Ovary (tissue), 9 donors: ENCODE measurements around the gene HMG20B. TPM values are rescaled to one million over a fixed set of nuclear protein-coding genes. Genes with fewer than 3 reads are reported as not detected.

Experiments used
- DNase-seq, 5 donors: peaks; one replicate each; pipeline ENCODE4 v3.0.0-alpha.2; 2019 to 2020
- H3K27ac ChIP-seq, 2 donors: fragments of 200-600 bp; one replicate each; pipeline versions ENCODE4 v1.5.1 to v1.8.0; 2019 to 2022
- H3K27me3 ChIP-seq: fragments of 200-600 bp; one replicate; pipeline ENCODE4 v1.8.0; 2022
- H3K36me3 ChIP-seq: fragments of 200-600 bp; sonication (generic); one replicate; pipeline ENCODE4 v1.5.1; 2019
- H3K4me1 ChIP-seq: one replicate; pipeline ENCODE4 v1.8.1; 2013; ENCODE audit warnings: mild to moderate bottlenecking, moderate library complexity; ENCODE audit not compliant: insufficient read depth
- H3K4me3 ChIP-seq: fragments of 200-600 bp; sonication (generic); one replicate; pipeline ENCODE4 v1.5.1; 2017
- H3K9me3 ChIP-seq, 2 donors: fragments of 200-600 bp in 1 of 2; sonication (generic) in 1 of 2; one replicate each; pipeline versions ENCODE4 v1.5.1 to v1.8.1; 2013 to 2019; ENCODE audit warnings: mild to moderate bottlenecking in 1 of 2, moderate library complexity in 1 of 2
- CTCF ChIP-seq, 3 donors: fragments of 450-650 bp in 2 of 3; fragments of 200-600 bp in 1 of 3; IDR thresholded peaks; one replicate each; pipeline versions ENCODE4 v1.5.1 to v1.8.0; 2016 to 2022; ENCODE audit warnings: antibody characterized with exemption in 3 of 3, mild to moderate bottlenecking in 1 of 3
- EP300 ChIP-seq: sonication (generic); formaldehyde crosslinking; IDR thresholded peaks from one replicate; pipeline ENCODE4 v1.6.1; 2017; ENCODE audit warnings: antibody characterized with exemption
- POLR2A ChIP-seq: fragments of 450-650 bp; IDR thresholded peaks from one replicate; pipeline ENCODE4 v1.6.1; 2017; ENCODE audit warnings: antibody characterized with exemption, mild to moderate bottlenecking, moderate library complexity
- WGBS, 3 donors: extraction: QIAGEN DNeasy Blood & Tissue Kit in 1 of 3; methylation state at CpG; one replicate each; pipeline versions ENCODE4 v1.1.5 to v1.1.7; 2013 to 2017; 5-methylcytosine and 5-hydroxymethylcytosine counted together
- intact Hi-C, 4 donors: fragments of 100-400 bp; cut with DNase I; formaldehyde crosslinking; loops; one replicate each; pipeline versions ENCODE4 v1.11.0 to v1.15.1; 2022 to 2023
- polyA plus RNA-seq, 2 donors: library from polyadenylated mRNA; stranded (reverse); fragments of 200-250 nt in 1 of 2; fragments of 350-450 nt in 1 of 2; fragmentation: Illumina TruSeq in 1 of 2; extraction: RNeasy Lipid Tissue Mini Kit (QIAGEN cat#74804) in 1 of 2; gene quantifications; one replicate each; pipeline ENCODE4 v1.2.3, GENCODE V29; 2013 to 2014
- total RNA-seq, 7 donors: library from RNA; depleted of rRNA in 2 of 7; stranded (reverse); fragments of >200 nt in 2 of 7; fragmentation: NEBNext Ultra II Directional in 3 of 7; extraction: Animal tissue kit (Norgen Biotek cat#: 25700) in 3 of 7; gene quantifications; one replicate each; pipeline versions ENCODE4 v1.1.0 to v1.2.4, GENCODE V29; 2016 to 2023
- donor health status: DM: no; HTN: no; CAD: no; lungs with moderate emphysema.
- donor health status: DM: no; HTN: no; CAD: no.
- donor health status: Bipolar disorder and iron deficiency.
- donor health status: DM: yes; HTN: yes; CAD: no.
- donor health status: DM: no; HTN: no; CAD: no.
- donor health status: DM: yes; HTN: yes; CAD: no.

Gene HMG20B
- total and polyA plus RNA-seq, 9 donors, result 33.2 to 109 (median 60.3) TPM

GRCh38 chr19:3550947-3551791, 21.6 kb upstream of the HMG20B start:
- no peak overlapping the region for H3K4me3 ChIP-seq
- 80 to 84% (median 84%) methylated on average over 28 to 34 of the region's 34 CpGs for WGBS, 3 donors
- H3K27me3 ChIP-seq, result no peaks in the 10 kb centered on the region
- no peak overlapping the region for H3K27ac ChIP-seq
- no peaks in the 10 kb centered on the region for H3K36me3 ChIP-seq
- intact Hi-C loops, result no loop called here
- no peaks in the 10 kb centered on the region for H3K9me3 ChIP-seq
- peaks cover 5% of the 10 kb centered on the region for H3K4me1 ChIP-seq
- TF ChIP-seq CTCF (IDR thresholded peaks at IDR 0.05) (no peak), POLR2A (no peak), EP300 (no peak)
- DNase-seq, result peak in 1 of 5 donors; percentile 17

GRCh38 chr19:3551792-3552095, 21.0 kb upstream of the HMG20B start:
- no peaks in the 10 kb centered on the region for H3K27me3 ChIP-seq
- no peaks in the 10 kb centered on the region for H3K9me3 ChIP-seq
- DNase-seq, result peak in 1 of 5 donors; percentile 18
- H3K27ac ChIP-seq, result no peak overlapping the region
- TF ChIP-seq POLR2A (no peak), CTCF (IDR thresholded peaks at IDR 0.05) (no peak), EP300 (no peak)
- H3K4me1 ChIP-seq, result peaks cover 10% of the 10 kb centered on the region
- WGBS, 3 donors, result 63 to 76% (median 67%) methylated on average over 9 of the region's 9 CpGs
- intact Hi-C loops, result no loop called here
- no peaks in the 10 kb centered on the region for H3K36me3 ChIP-seq
- H3K4me3 ChIP-seq, result no peak overlapping the region

GRCh38 chr19:3554254-3555083, 18.3 kb upstream of the HMG20B start:
- peak in 1 of 5 donors; percentile 21 for DNase-seq
- no peaks in the 10 kb centered on the region for H3K36me3 ChIP-seq
- no peak overlapping the region for H3K27ac ChIP-seq
- TF ChIP-seq POLR2A, result no peak
- TF ChIP-seq CTCF (IDR thresholded peaks at IDR 0.05), result no peak
- TF ChIP-seq EP300, result no peak
- H3K4me3 ChIP-seq, result no peak overlapping the region
- no peaks in the 10 kb centered on the region for H3K9me3 ChIP-seq
- H3K27me3 ChIP-seq, result no peaks in the 10 kb centered on the region
- peaks cover 10% of the 10 kb centered on the region for H3K4me1 ChIP-seq
- intact Hi-C loops, result no loop called here
- 81 to 85% (median 82%) methylated on average over 21 of the region's 21 CpGs for WGBS, 3 donors

- peak overlapping the region; percentile 86 for H3K4me3 ChIP-seq
- H3K36me3 ChIP-seq, result no peaks in the 10 kb centered on the region
- intact Hi-C loops, result no loop called here
- H3K27ac ChIP-seq, result no peak overlapping the region
- no peaks in the 10 kb centered on the region for H3K27me3 ChIP-seq
- H3K4me1 ChIP-seq, result peaks cover 10% of the 10 kb centered on the region
- no peaks in the 10 kb centered on the region for H3K9me3 ChIP-seq
- peak in 1 of 5 donors; percentile 34 for DNase-seq
- WGBS, 3 donors, result 46 to 71% (median 47%) methylated on average over 11 to 15 of the region's 15 CpGs
- TF ChIP-seq POLR2A (no peak), EP300 (no peak), CTCF (IDR thresholded peaks at IDR 0.05) (no peak)
Observed at GRCh38 chr19:3555653-3556422, 16.9 kb upstream of the HMG20B start.
